UCSD-AML1 (cell line): ENCODE results near the gene CLDN7.

Experiments
- DNase-seq: peaks from one replicate; lab custom pipeline; 2025; ENCODE audit not compliant: unreplicated experiment; lab: John Stamatoyannopoulos, UW

CLDN7 gene

DNA sequence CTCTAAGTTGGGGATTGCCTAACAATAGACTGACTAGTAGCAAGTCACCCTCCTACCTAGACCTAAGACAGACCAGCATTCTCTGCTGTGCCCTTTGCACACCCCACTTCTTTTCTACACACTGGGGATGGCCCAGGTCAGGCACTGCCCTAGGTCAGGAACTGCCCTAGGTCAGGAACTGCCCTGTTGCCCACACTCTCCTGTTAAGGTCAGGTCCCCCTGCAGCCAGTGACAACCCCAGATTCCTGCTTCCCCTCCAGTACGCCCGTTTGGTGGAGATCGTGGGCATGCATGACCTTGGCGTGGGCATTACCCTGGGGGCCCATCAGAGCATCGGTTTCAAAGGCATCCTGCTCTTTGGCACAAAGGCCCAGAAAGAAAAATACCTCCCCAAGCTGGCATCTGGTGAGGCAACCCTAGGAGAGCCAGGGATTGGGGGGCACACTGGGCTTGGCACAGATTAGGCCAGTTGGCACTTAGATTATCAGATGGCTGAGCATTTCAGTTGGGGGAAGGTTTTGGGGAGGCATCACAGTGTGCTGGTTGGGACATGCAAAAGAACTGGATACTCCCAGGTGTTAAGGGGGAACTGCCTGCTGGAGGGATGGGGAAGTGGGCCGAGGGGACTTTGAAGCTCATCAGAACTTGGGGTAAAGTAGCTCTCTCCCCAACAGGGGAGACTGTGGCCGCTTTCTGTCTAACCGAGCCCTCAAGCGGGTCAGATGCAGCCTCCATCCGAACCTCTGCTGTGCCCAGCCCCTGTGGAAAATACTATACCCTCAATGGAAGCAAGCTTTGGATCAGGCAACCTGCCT, 40.8 kb downstream of the CLDN7 start:
- DNase-seq: no peak

DNA sequence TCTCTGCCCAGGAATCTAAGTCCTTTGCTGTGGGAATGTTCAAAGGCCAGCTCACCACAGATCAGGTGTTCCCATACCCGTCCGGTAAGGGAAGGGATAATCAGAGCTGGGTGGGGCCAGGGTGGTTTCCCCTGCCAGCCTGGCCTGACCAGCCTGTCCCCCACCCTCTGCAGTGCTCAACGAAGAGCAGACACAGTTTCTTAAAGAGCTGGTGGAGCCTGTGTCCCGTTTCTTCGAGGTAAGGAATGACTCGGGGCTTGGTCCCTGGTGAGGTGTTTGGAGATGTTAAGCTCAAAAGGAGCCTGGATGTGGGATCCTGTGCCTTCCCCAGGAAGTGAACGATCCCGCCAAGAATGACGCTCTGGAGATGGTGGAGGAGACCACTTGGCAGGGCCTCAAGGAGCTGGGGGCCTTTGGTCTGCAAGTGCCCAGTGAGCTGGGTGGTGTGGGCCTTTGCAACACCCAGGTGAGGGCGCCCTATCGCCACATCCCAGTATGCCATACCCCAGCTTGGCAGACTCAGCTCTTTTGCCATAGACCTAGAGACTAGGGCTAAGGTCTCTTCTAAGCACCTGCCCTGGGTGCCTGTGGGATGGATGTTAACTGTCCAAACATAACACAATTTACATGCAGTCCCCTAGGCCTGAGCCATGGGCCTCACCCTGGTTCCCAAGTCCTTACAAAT, 41.5 kb downstream of the CLDN7 start:
- peak; percentile 70 for DNase-seq

DNA sequence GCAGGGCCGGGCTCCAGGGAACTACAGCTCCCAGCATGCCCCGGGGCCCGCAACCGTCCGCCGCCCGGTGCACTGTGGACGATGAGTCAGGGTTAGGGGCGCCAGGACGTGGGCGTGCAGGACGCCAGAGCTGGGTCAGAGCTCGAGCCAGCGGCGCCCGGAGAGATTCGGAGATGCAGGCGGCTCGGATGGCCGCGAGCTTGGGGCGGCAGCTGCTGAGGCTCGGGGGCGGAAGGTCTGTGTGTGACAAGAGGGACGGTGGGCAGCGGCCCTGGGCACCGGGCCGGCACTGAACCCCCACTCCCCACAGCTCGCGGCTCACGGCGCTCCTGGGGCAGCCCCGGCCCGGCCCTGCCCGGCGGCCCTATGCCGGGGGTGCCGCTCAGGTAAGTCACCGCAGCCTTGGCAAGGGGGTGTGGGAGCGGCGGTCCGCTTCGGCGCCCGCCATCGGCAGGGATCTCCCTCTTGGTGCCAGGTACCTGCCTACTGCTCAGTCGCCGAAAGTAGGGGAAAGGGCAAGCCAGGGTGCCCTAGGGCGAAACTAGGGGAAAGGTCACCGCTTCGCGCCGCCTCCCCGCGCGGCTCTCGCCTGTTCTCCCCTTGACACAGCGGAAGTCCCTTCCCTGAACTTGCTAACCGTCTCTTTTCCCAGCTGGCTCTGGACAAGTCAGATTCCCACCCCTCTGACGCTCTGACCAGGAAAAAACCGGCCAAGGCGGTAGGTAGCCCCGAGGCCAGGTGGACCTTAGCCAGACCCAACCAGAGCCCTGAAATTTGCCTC, 42.3 kb downstream of the CLDN7 start, which contains the start of the genes ACADVL and DLG4:
TSS of gene ACADVL (plus strand) at position 127 of the 781 bp plus-strand sequence. CDS start at position 174, 47 bp downstream.
TSS of gene DLG4 (minus strand) at position 25 of the 781 bp plus-strand sequence.
- DNase-seq: peak; percentile 82

DNA sequence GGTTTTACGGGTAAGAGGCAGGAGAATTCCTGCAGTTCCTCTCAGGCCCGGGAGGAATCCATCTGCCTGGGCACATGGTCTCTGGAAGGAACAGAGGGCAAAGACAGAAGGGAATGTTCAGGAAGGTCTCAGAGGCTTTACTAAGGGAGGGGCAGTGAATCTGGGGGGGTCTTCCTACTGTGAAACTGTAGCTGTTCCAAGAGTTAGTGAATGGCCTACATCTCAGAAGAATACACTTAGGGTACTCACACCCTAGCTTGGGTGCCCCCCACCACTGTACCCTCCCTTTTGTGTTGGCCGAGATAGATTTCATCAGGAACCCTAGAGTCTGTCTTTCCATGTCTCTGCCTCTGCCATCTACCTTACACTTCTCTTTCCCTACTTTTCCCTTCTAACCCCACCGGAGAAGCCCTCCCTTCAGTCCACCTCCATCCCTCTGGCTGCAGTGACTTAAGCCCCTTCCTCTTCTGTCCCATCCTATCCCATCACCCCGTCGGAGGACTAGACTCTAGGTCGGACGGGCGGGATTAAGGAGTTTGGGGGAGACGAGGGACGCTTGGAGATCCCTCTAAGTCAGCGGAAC, 43.0 kb downstream of the CLDN7 start:
- DNase-seq: no peak

DNA sequence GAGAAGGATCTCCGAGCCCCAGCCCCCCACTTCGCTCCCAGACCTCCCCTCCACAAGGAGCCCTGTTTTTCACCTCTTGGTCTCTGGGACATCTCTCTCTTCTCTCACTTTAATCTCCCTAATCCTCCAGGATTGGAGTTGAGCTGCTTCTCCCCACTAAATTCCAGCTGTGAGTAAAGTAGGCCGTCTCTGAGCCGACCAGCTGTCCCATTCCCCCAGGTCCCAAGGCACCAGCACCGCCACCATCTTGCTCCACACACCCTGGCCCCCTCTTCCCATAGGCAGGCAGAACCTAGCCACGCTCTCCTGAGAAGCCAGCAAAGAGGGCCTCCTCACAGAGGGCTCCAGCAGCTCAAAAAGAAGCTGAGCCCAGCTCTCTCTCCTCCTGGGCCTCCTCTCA, 43.5 kb downstream of the CLDN7 start:
- DNase-seq: no peak

DNA sequence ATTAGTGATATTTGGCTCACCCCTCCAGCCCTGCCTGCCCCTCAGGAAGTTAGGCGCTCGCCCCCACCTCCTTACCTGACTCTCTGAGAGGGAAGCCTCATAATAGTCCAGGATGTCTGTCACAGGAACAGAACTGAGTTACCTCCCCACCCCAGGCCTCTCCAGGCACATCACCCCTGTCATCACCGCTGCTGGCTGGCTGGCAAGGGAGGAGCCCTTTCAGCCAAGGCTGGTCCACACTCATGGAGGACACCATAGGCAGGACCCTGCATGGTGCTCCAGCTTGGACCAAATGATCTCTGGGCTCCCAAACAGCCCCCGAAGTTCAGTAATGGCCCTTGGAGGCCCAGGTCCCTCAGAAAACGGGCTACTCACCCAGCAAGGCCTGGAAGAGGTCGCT, 44.1 kb downstream of the CLDN7 start:
- DNase-seq: no peak

DNA sequence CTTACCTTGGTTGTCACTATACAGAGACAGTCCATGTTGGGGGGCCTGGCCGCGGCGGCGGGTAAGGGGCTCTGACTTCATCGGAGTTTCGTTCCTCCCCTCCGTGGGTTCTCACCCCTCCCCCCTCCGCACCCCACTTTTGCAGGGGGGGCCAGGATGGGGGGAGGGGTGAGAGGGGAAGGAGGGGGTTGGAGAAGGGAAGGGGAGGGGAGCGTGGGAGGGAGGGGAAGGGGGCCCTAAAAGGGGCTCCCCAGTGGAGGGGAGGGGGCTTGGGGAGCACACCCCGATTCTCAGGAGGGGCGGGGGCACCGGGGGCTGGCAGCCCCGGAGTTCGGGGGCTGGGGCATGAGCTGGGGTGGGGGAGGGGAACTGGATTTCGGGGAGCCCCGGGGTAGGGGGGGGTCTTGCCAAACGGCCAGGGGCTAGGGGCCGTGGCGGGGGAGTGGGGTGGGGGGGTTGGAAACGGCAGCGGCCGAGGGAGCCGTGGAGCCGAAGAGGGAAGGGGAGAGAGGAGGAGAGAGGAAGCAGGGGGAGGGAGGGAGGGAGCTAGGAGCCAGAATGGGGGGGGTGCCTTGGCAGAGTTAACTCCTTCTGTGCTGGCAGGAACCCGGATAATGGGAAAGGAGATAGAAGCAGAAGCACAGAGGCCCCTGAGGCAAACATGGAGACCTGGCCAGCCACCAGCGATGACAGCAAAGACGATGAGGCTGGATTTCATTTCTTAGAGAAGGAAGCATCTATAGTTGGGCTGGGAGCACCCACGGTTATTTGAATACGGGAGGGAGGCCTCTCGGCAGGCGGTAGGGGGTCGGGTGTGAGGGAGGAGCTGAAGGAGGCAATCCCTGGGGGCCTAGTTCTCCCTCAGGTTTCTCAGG, 44.9 kb downstream of the CLDN7 start:
- peak; percentile 65 for DNase-seq

DNA sequence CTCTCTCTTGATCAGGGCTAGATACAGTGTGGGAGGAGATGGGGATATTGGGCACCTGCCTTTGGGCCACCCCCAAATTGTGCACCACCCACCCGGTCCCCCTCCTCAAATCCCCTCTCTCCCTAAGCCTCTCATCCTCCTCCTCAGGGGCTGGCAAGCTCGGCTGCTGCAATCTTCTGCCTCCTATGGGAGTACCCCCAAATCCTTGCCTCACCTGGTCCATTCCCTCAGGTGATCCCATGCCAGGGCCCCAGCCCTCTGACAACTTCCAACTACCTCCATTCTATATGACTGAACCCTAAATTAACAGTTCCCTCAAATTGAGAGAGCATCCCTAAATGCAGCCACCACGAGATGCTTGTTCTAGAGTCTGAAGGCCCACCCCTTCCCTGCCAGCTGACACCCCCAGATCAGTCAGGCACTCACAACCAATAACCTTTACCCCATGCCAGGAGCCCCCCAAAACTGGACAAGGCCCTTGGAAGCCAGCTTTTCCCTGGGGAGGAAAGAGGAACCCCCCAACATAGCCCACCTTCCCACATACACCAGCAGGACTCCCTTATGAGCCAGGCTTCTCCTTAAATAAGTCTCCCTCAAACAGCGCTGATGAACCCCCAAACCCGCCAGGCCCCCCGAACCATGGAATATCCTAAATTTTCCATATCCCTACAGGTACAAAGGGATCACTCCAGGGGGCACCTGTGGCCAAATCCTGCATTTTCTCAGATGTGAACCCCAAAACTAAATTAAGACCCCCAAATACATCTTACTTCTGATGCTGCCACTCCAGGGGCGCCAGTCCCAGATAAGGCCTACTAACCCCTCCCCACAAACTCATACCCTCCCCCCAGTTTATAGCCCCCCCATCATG, 45.8 kb downstream of the CLDN7 start:
- DNase-seq: no peak

DNA sequence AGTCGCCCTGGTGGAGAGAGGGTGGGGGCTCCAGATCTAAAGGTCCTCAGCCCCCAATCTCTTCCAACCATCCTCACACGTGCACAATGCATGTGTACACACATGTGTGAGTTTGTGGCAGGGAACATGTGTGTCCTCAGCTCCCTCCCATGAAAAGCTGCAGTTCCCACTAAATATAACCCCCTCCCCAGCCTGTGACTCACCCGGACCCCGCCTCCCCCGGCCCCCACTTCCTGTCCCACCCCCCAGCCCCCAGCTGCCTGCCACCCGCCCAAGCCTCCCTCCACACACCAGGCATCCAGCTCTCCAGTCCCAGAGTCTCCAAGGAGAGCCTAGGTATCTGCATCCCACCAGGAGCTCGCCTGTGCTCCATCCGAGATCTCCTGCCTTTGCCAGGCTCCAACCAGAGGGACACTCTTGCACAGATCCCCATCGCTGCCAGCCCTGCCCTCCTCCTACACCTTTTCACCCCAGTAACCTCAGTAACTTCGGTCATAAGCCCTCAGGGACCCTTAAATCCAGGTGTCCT, 46.6 kb downstream of the CLDN7 start:
- no peak for DNase-seq

DNA sequence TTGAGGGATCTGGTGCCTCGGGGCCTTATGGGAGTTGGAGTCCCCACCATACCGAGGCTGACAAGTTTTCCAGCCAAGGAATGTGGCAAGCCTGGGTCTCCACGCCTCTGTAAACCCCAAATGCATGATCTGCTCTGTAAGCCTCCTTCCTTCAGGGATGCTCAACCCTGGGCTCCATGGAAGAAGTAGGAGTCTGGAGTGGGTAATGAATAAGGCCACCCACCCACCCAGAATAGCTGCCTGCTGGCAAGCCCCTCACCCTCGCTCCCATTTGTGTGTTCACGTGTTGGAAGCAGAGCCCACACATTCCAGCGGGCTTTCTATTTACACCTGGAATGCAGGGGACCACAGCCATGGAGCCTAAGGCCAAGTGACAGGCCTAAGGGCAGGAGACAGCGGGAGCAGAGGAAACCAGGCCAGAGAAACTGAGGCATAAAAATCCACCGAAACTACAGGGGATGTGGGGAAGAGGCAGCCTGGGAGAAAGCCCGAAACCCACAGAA, 47.1 kb downstream of the CLDN7 start:
- no peak for DNase-seq

DNA sequence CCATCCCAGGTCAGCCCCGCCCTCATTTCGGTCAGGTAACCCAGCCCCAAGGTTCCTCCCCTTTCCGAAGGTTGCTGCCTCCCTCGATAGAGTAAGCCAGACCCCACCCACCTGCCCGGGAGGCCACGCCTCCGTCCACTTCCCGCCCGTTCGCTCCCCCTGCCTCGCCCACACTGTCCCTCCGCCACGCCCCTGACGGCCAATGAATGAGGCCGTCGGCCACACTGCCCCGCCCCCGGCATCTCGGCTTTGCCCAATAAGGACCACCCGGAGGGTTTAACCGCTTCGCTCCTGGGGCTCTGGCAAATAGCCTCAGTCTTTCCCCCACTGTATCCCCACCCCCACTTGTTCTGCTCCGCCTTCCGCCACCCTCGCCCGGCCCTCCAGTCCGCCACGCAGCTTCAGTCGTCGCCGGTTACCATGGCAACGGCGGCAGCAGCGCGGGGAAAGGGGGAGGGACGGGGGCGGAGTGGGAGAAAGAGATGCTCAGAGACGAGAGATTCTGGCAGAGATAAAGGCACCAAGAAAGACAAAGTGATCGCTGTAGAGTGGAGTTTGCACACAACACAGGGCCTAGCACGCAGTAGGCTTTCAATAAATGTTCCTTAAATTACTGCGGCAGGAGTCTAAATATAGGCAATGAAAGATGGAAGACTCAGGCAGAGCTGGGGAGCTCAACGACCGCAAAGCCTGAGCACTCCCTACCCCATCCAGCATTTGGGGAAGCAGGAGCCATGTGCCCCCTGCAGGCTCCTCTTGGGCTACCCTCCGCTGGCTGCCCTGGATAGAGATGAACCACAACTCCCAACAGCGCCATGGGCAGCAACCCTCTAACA, 47.8 kb downstream of the CLDN7 start:
- peak; percentile 98 for DNase-seq

DNA sequence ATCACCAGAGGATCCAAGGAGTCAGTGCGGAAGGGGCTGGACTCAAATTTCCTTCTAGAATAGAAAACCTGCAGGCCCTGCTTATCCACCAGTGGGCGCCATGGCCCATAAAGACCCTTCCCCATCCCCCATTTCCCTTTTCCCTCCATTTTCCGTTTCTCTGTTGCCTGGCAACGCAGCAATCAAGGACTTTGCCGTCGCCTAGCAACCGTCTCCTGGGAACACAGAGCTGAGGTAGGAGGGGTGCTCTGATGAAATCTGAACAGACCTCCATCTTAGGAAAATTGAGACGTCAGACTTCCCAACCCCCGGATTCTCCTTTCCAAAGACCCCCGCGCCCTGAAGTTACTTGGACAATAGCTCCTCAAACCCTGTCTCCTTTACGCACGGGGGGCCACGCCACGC, 48.4 kb downstream of the CLDN7 start:
- DNase-seq: peak; percentile 79

DNA sequence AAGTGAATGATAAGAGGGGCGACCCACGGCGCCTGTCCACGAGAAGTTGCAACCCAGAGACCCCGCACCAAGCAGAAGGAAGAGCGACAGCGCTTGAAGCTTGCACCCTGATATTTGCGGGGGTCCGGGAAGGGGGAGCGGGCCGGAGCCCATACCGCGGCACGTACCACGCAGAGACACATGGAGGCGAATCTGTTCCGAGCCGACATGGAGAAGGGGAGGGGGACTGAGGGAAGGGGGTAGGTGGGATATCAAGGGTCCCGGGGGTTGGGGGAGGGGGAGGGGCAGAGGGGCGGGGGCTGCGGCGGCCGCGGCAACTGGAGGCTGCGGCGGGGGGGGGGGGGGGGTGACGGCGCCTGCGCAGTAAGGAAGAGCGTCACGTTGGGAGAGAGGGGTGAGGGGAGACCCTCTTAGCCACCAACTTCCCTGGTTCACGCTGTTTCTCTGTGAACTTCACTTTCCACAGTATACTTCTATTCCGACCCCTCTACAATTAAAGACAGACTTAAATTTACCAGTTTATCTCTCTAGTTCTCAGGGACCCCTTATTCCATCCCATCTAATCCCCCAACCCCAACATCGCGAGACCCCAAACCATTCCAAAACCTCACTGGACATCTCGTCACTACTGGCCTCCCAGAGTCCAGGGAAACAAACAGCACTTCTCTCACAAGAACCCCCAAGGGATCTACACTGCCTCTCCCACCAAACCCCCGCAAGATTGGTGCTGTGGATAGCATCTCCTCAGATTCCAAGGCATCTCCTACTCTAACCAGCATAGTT, 50.6 kb downstream of the CLDN7 start:
- no peak for DNase-seq
